HL-60/S4 (cell line): ENCODE data around the gene RAB6B.

Source experiments
- in situ Hi-C: fragments of 300-500 bp; cut with MboI; formaldehyde crosslinking; loops from 2 replicates; pipeline ENCODE4 v1.14.3; 2022; ENCODE audit warnings: low sequenced_read_pairs

RAB6B gene

DNA sequence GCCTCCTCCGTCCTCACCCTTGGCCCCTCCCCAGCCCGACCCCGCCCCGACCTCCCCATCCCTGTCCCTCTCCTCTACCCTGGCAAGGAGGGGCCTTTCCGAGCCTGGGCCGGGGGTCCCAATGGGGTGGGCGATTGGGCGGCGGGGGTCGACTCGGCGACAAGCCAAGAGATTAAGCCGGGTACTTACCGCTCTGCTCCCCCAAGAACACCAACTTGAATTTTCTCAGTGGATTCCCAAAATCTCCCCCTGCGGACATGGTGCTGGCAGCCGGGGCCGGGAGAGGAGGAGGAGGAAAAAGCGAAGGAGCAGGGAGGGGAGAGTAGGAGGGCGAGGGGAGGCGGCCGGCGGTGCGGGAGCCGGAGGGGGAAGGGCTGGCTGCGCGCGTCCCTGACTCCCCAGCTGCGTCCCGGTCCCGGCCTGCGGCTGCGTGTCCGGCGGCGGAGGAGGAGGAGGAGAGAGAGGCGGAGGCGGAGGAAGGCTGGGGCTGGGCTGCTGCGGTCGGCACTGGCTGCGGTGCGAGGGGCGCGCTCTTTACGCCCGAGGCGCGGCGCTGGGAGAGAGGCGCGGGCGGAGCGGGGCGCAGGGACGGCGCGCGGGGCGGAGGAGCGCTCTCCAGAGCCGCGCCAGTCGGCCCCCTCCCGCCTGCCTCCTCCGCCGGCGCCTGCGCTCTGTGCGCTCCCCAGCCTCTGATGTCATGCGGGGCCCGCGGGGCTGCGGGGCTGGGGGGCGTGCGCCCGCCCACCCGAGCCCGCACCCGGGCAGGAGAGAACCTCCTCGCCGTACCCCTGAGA, at the start of gene RAB6B:
RAB6B (minus strand) TSS at position 675 of the 794 bp plus-strand sequence; CDS start at position 259, 416 bp downstream.
- in situ Hi-C loops = no loop called here

DNA sequence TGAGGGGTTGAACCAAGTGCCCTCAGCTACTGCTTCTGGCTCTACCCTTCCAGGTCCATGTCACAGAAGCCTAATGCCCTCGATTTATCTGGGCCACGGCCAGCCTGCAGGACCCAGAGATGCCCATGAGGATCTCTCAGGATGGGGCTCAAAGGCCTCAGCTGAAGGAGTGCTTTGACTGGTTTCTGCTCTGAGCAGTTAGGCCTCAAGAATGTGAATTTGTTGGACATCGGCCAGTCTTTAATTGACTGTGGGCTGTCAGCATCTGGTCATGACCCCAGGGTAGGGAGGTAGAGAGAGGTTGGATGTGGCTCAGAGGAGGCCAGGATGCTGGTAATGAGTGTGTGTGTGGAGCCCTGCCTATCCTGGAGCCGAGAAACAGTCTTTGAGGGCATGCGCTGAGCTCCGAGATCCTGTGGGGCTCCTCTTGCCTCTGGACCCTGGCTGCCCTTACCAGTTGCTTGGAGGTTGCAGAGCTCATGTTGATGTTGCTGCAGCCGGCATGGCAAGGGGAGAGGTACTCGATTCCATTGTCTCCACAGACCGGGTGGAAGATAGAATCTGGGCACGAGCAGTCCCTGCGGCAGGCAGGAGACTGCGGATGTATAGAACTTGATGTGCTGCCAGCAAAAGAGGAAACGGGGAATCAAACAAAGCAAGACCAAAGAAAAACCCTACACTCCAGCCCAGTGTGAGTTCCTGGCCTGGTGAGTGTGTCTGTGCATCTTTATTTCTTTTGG, 49.1 kb upstream of the RAB6B start:
- in situ Hi-C loops = loop anchor here (25.0 kb wide), 1 partner anchor 517 kb away; no protein-coding TSS in a partner anchor

DNA sequence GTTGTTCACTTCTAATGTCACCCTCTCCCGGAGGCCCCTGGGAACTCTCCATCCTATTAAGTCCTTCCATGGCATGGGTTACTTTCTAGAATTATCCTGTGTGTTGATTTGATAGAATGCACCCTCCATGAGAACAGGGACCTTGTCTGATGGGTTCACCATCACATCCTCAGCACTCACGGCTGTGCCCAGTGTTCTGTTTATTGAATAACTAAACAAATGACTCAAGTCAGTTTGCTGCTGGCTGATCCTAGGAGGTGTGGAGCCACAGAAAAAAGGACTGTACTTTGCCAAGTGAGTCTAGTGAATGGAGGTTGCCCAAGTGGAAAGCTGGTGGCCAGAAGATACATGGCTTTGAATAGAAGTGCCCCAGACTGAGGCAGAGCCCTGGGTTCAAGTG, 48.5 kb upstream of the RAB6B start:
- in situ Hi-C loops = loop anchor here (25.0 kb wide), 1 partner anchor 518 kb away; no protein-coding TSS in a partner anchor

DNA sequence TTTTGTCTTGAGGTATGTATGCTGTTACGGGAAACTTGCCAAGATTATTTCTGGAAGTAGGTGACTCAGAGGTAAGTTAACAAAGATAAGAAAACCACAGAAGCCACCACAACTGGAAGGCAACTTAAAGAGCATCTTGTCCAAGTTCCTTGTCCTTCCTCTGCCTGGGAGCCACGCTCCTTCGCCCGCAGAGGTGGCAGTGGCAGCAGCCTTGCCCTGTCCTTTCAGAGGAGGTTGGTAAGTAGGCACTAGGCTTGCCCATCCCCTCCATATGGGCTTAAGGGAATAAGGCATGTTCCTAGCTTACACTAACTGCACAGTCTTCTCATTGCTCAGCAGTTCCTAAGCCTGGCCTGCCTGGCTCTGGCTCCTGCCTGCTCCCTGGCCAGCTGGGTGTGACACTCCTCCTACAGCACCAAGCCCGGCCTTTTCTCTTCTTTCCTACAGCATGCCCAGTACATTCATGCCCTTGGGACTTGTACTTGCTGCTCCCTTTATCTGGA, 48.0 kb upstream of the RAB6B start:
- in situ Hi-C loops = loop anchor here (25.0 kb wide), 1 partner anchor 519 kb away; no protein-coding TSS in a partner anchor

DNA sequence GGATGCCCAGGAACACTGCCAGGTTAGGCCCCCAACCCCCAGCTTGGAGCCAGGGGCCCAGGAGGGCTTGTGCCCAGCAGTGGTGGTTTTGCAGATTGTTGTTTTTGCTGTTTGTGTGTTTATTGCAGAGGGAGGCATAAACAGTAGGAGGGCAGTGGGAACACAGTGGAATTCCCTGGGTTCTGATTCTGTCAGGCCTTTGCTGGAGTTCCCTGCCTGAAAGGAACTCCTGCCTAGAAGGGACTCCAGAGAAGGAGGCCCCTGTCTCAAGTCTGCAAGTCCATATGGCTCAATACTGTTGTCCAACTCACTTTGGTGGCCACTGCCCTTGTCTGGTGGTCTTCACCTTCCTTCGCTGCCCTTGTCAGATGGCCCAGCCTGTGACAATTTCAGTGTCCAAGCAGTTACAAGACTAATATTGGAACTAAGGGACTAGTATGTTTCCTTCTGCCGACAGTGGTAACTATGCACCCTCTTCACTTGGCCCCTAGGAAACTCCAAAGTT, 47.4 kb upstream of the RAB6B start:
- in situ Hi-C loops = loop anchor here (25.0 kb wide), 1 partner anchor 519 kb away; no protein-coding TSS in a partner anchor

DNA sequence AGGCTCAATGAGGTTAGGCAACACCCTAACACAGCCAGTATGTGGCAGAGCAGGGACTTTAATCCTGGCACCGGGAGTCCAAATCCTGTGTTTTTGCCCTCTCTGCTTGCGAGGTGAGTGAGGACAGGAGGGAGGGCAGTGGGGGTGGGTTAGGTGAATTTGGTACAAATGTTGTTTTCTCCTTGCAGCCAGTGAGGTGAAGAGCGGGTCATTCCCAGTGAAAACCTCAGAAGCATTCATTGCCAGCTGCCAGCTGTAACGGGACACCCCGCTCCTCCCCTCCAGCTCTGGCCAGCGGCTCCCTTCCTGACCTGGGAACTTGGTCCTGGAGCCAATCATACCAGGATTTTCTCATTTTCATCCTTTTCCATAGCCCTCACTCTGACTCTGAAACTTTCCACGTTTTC, 45.7 kb upstream of the RAB6B start:
- in situ Hi-C loops = loop anchor here (25.0 kb wide), 1 partner anchor 521 kb away; no protein-coding TSS in a partner anchor

DNA sequence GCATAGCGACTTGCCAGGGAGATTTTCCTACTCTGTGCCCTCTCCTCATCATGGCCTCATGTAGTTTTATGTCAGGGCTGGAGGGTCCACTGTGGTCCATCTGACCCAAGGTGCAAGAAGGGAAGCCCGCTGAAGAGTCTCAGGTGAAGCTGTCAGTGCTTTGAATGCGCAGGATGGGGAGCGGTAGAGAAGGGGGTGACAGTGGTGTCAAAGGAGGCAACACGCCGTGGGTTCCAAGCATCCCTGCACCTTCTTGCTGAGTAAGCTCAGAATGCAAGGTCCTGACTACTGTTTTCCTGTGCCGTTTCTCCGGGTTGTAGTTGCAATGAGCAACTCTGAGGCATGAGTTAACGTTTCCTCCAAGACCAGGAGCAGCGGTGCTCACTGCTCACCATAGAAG, 44.9 kb upstream of the RAB6B start:
- in situ Hi-C loops = loop anchor here (25.0 kb wide), 1 partner anchor 522 kb away; no protein-coding TSS in a partner anchor

DNA sequence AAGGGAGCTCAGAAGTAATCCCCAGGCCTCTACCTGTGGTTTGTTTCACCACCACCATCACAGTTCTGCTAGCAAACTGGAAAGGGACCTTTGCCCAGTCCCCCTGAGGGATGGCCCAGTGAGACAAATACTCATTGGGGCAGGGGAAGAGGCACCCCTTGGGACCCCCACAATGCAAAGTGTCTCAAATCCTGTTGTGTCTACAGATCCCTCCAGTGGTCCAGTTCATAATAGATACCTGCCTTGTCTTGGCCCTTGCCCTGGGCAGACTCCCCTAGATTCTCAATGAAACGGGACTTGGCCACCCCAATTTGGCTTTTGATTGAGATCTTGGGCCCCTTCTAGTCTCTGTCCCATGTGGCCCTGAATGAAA, 43.8 kb upstream of the RAB6B start:
- in situ Hi-C loops = loop anchor here (10.0 to 25.0 kb wide), 3 partner anchors 105 to 523 kb away; no protein-coding TSS in a partner anchor

DNA sequence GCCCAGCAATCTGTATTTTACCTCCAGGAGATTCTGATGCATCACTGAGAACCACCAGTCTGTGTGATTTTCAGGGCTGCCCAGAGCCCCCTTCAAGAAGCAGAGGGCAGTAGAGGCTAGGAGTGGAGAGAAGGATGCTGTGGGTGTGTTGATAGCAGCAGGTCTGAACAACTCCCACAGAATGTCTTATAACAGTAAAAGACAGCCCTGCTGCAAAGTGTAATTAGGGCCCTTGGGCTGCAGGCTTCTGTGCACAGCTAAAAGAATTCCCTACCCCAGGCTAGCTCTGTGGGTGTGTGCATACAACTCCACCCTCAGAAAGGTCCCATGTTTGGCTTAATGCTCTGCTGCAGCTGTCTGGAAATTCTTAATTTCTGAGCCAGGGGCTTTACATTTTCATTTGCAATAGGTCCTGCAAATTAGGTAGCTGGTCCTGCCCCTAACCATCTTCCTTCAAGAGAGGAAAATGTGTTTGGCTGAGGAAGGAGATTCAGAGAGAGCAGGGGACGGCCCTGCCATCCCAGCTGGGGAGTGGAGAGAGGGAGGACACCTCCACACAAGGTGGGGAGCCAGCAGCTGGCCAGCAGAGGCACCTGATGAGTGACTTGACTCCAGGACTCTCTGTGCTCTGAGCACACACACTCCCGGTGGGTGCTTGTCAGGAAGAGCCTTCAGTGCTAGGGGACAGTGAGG, 43.2 kb upstream of the RAB6B start:
- in situ Hi-C loops = loop anchor here (10.0 to 25.0 kb wide), 3 partner anchors 106 to 523 kb away; no protein-coding TSS in a partner anchor

DNA sequence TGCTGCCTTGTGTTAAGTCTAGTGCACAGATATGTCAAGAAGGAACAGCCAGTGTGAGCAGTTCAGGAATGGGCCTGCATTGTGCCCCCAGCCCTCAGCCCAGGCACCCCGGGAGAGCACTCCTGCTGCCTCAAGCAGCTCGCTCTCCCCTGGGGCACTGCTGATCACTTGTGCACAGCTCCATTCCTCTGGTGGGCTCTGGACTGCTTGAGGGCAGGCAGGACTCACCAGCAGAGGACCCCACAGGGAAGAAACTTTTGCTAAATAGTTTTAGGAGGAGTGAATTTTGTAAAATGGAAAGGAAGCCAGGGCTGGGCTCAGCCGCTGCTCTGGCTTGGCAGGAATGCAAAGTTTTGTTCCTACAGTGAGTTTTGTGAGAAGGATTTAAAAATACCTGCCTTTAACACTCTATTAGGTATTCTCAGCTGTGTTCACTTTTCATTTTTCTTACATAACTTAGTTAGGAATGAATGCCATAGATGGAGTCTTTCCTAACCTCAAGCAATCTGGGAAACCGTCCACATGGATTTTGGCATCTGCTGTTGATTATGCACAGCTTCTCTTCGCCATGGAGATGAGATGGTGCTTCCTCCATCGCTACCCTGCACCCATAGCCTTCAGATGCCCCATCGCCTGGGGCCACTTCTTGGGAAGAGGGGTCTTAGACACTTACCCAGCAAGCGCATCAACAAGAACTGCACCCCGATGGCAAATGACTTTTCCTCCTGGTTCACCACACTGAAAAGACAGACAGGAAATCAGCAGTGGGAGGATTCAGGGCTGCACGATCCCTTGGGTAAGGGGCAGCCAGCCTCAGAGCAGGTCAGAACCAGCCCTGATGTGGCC, 42.3 kb upstream of the RAB6B start:
- in situ Hi-C loops = loop anchor here (10.0 to 25.0 kb wide), 3 partner anchors 107 to 524 kb away; no protein-coding TSS in a partner anchor

DNA sequence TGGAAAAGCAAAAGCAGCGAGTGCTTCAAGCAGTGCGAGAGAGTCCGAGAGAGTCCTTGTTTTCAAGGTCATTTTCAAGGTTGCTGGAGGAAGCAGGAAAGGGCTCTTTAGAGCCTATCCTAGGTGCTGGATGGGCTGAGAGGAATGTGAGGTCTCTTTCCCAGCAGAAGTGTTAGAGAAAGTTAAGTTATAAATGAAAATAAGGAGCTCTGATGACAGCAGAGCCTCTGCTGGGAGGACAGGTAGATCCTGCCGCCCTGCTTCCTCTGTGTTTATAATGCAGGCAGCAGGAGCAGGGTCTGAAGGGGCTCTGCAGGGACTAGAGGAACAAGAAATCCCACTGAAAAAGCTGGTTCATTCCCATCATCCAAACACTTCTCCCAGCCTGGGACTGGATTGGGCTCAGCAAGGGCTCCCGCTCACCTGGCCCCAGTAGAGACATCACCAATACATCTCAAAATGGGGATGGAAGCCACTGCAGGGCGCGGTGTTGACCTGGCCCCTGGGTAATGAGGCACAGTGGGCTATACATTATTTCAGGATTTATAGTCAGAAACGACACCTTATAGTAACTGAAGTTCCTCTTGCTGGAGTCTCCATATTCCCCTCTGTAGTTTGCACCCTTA, 41.5 kb upstream of the RAB6B start:
- in situ Hi-C loops = loop anchor here (10.0 to 25.0 kb wide), 3 partner anchors 108 to 525 kb away; no protein-coding TSS in a partner anchor

DNA sequence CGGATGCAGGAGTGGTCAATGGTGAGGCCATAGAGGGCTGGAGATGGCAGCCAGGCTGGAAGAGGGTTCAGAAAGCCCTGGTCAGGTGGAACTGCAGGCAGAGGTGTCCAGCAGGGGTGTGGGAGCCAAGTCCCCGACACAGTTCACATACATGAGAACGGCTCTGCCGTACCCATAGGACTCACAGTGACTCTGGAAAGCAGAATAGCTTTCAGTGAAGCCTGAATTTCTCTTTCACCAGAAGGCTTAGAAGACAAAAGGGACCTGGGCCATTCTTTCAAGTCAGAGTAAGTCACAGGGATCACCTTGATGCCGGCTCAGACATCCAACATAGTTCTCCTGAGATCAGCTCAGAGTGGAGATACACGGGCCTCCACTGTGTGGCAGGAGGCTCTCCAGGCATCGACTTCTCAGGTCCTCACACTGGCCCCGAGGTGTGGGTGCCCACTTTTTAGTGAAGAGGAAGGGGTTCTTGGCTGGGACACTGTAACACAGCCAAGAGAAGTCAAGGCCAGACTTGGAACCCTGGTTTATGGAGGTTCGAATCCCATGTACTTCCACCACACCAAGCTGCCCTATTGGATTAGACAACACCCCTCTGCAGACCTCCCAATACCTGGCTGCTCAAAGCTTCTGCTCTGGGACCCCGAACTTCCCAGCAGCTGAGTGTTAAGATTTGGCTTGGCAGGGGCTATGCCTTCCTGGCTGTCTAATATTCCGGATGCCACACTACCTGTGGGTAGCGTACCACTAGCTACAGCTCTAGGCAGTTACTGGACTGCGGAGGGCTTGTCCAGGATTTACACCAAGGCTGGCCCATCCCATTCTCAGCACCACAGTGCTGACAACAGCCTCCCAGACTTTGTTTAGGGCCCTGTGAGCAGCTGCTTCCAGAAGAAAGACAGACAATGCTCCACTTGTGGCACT, 40.4 kb upstream of the RAB6B start:
- in situ Hi-C loops = loop anchor here (10.0 to 25.0 kb wide), 3 partner anchors 109 to 526 kb away; no protein-coding TSS in a partner anchor

DNA sequence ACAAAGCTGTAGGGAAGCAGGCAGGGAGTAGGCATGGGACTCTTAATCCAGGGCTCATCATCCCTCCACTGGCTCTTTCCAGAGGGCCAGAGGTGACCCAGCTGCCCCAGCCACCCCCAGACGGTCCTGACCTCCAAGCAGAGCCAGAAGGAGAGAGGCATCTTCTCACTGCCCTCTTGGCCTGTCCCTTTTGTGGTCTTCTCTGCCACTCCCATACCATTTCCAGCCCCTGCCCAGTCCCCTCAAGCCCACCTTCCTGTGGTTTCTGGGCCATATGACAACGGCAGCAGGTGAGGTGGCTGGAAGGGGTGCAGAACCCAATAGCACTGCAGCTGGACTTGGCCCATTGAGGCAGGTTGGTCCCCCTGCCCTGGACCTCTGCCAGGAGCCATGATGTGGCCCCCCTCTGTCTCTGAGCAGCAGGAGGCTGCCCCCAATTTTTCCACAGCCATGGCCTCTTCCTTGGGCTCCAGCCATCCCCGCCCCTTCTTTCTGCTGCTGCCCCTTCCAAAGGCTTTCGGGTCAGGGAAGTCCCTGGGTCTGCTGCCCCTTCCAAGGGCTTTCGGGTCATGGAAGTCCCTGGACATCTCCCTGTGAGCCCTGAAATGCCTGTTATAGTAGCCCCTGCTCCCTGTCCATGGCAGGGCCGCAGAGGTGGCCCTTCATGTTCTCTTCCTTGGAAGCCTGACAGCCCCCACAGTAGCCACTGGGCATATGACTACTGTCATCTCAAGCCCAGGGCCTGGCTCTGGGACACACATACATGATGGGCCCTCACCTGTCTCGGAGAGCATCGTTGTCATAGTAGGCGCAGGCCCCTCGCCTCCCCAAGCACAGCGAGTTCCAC, 39.5 kb upstream of the RAB6B start:
- in situ Hi-C loops = loop anchor here (10.0 to 25.0 kb wide), 3 partner anchors 110 to 527 kb away; no protein-coding TSS in a partner anchor

DNA sequence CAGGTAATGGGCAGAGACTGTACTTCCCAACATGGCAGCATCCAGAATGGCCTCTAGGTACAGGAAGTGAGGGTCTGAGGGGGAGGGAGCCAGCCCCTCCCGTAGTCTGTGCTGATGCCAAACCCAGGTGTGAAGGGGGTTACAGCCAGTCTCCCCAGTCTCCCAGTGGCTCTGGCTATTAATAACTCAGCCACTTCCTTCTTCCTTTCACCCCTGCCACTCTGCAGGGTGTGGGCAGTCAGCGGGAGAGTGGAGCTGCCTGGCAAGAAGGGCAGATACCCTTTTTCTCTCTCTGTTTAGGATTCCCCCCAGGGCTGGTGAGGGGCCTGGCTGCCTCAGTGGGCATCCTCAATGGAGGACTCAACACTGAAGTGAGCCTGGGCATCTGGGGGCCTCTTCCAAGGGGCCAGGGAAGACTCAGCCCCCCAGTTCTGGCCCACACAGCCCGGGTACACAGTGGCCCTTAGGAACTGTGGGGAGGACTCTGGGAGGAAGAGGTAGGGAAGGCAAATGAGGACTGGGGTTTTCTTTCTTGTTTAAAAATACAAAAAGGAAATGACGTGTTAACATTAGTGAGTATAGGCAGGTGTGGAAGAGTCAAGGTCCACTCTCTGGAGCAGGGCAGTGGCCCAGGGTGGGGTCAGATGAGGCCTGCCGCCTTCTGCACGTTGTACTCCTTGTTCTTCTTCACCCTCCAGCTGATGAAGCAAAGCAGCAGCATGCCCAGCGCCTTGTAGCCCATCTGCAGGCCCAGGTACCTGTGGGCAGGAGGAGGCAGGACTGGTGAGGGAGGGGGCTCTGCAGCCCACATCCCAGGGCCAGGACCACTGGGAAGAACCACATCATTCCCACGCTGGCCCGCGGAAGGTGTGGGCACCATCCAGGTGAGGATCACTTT, 38.6 kb upstream of the RAB6B start:
- in situ Hi-C loops = loop anchor here (10.0 to 25.0 kb wide), 3 partner anchors 110 to 528 kb away; no protein-coding TSS in a partner anchor

DNA sequence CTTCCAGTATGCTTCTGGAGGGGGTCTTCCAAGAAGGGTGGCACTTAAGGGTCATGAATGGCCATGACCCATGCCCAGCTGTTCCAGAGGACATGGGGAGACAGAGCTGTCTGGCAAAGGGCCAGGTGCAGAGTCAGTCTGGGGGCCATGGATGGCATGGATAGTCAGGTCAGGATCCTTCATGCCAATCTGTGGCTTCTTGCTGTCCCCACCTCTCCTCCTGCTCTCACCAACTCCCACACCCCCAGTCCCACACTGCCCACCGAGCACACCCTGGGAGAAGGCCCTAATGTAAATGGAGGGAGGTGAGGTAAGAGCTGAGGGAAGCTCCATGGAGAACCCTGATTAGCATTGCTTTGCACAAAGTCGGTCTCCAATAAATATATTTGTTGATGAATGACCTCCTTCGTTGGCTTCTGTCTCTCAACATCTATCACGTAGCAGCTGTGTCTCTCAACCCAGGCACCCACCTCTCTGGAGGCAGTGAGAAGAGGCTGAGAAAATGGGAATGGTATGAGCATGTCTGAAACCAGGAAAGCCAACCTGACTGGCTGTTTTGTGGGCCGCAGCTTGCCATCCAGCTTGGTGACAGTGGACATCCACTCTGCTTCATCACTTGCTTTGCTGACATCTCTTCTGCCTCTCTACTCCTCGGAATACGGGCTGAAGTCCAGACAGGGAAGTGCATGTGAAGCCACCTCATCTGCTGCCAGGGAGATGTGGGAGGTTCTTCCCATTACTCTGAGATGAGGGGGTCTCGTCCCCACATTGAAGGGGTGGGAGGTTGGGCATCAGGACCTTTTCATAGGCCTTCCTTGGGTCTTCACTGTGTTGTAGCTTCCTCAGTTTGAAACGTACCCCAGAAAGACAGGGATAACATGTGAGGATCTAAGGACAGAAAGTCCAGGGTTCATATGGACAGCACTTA, 37.7 kb upstream of the RAB6B start:
- in situ Hi-C loops = loop anchor here (10.0 to 25.0 kb wide), 3 partner anchors 111 to 529 kb away; no protein-coding TSS in a partner anchor
